ENCODE data around the gene SYNGR3.
"Not testable (repeated sequence)": the region's sequence is repeated elsewhere in the genome, so short reads cannot be mapped to it uniquely, and the experiment has no call there.

SYNGR3 gene

DNA sequence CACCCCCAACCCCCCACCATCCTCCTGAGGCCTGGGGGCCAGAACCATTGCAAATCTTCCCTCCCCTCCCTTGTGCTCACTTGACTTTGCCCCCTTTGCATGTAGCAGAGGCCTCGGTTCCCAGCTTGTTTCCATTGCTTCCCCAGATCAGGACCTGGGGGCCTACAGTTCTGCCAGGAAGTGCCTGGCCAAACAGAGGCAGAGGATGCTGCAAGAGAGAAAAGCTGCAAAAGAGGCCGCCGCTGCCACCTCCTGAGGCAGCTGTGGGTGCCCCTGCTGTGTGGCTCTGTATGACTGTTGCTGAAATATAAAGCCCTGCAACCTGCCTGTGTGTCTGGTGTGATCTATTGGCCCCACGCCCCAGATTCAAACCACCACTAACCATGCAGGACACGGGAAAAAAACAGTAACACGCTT lies 28.1 kb upstream of the SYNGR3 start:
- no peak overlapping the region for H3K4me3 ChIP-seq (ENCODE audit: low read depth, low read length)
- TF ChIP-seq CTCF (IDR thresholded peaks at IDR 0.05; ENCODE audit: control insufficient read depth, extremely low read depth, insufficient read depth), result no peak
- DNase-seq (ENCODE audit: low read depth), result no peak

- peak overlapping the region; percentile 96 for H3K4me3 ChIP-seq (ENCODE audit: low read depth, low read length)
- DNase-seq (ENCODE audit: low read depth), result not testable (repeated sequence)
Observed at GRCh38 chr16:1962161-1963153, 27.3 kb upstream of the SYNGR3 start.

DNA sequence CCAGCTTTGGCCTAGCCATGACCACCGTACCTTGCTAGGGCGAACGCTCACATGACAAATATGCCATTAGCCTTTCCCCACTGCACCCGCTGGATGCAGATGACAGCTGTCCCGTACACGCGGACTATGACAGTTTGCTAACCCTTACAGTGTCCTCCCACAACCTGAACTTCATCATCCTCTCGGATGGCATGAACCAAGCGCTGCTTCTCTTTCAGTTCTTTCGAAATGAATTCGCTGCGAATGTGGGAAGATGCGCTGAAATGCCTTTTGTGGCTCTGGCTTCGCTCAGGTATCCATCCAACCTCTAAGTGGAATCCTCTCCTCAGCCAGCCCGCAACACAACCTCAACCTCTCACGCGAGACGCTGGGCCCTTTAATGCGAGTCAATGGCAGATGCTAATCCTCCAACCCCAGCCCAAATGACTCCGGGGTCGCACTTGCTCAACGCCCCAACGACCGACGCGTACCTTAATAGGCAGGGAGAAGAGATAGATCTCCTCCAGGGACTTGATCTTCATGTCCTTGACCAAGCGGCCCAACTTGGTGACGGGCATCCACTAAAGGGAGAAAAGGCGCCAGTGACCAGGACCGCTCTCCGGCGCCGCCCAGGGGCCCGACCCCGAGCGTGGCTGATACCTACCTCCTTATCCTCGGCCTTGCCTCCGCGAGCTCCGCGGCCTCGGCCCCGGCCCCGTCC lies 25.8 kb upstream of the SYNGR3 start:
- no peak for DNase-seq (ENCODE audit: low read depth)
- peak overlapping the region; percentile 96 for H3K4me3 ChIP-seq (ENCODE audit: low read depth, low read length)
- peak; percentile 28; the same call in 1 of the 2 replicates for TF ChIP-seq CTCF (IDR thresholded peaks at IDR 0.05; ENCODE audit: control insufficient read depth, extremely low read depth, insufficient read depth)

DNA sequence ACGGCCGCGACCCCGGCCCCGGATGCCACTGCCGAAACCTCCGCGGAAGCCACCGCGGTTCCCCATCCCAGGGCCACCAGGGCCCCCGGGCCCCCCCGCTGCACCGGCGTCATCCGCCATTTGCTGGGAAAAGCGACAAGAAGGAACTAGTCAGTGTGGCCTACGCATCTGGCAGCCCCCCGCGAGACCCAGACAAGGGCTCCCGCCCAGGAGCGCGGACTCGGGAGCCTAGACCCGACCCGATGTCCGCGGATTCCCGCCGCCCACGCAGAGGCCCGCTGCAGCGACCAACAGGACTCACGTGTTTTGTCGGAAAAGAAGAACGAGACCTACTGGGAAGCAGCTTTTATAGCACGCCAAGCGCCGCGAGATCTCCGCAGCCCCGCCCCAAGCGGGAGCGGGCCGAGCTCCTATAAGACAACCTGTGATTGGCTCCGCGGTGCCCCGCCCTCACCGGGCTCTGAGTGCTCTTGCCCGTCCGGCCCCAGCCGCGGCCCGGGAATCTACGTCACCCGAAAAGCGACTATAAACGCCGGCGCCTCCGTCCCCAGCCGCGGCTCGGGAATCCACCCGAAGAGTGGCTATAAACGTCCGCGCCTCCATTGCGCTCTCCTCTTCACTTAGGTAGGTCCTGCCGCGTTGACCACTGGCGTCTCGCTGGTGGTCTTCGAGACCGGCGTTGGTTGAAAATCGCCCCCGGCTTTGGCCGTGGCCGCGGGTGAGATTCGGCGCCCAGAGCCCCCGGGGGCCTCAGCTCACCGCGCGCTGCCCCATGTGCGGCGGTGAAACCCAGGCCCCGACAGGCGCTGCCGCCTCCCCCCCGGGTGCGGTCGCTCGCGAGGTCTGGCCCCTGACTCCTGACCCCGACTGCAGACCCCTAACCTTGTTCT lies 25.0 kb upstream of the SYNGR3 start, which contains the start of gene RPS2:
RPS2 (minus strand) TSS at position 321 of the 890 bp plus-strand sequence; CDS start at position 120, 201 bp downstream.
- DNase-seq (ENCODE audit: low read depth), result peak; percentile 93
- TF ChIP-seq CTCF (IDR thresholded peaks at IDR 0.05; ENCODE audit: control insufficient read depth, extremely low read depth, insufficient read depth), result no peak
- H3K4me3 ChIP-seq (ENCODE audit: low read depth, low read length), result peak within 1 kb of the TSS; percentile 96

DNA sequence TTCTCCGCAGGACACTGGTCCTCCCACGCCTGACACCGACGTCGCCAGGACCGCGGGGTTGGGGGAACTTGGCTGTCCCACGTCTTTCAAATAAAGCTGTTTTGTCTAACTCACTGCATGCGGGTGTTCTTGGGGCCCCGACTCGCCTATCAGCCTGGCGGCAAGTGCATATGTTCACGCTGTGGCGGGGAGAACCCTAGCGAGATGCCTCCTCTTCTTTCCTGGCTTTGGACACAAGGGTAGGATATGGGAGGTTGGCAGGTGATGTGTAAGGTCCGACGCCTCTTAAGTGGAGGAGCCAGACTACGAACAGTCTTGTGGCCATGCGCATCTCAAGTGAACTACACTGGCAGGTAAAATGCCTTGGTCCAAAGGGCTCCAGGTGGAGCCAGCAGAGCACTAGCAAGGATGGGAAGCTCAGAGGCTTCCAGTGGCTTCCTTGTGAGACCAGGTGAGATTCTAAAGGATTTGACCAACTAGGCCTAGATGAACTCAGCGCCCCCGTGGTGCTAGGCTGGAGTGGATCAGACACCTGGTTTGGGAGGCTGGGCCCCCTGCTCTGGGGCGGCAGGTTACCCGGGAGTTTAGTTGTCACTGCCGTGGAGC lies 24.3 kb upstream of the SYNGR3 start:
- H3K4me3 ChIP-seq (ENCODE audit: low read depth, low read length), result peak overlapping the region; percentile 96
- no peak for TF ChIP-seq CTCF (IDR thresholded peaks at IDR 0.05; ENCODE audit: control insufficient read depth, extremely low read depth, insufficient read depth)
- DNase-seq (ENCODE audit: low read depth), result no peak

DNA sequence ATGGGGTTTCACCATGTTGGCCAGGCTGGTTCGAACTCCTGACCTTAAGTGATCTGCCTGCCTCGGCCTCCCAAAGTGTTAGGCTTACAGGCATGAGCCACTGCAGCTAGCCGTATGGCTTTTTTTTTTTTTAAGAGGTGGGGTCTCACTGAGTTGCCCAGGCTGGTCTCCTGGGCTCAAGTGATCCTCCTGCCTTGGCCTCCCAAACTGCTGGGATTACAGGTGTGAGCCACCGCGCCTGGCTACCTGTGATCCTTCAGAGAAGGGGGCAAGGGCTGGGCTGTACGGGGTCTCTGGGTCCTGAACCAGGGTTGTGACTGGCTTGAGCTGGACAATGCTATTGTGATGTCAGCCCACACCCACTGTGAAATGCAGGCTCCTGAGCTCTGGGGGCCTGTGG lies 23.3 kb upstream of the SYNGR3 start, which contains the start of gene RNF151:
RNF151 (plus strand) TSS at position 397 of the 400 bp plus-strand sequence. CDS start 26 bp downstream, outside the sequence.
- TF ChIP-seq CTCF (IDR thresholded peaks at IDR 0.05; ENCODE audit: control insufficient read depth, extremely low read depth, insufficient read depth), result no peak
- DNase-seq (ENCODE audit: low read depth), result no peak
- H3K4me3 ChIP-seq (ENCODE audit: low read depth, low read length), result peak within 1 kb of the TSS; percentile 96
